Neural cell (in vitro differentiated cells): ENCODE results near the gene UBE3B. TPM values are rescaled to one million over a fixed set of nuclear protein-coding genes. Genes with fewer than 3 reads are reported as not detected.

Source experiments
- H2AFZ ChIP-seq: fragments of 200-600, 300-800 bp; sonication (generic), shearing (Covaris generic); 2 replicates; pipeline ENCODE4 v1.6.0; 2014; ENCODE audit warnings: low read depth, mild to moderate bottlenecking, antibody characterized with exemption, low read length, moderate library complexity
- H3F3A ChIP-seq: fragments of 200-600 bp; shearing (Covaris generic); 2 replicates; pipeline ENCODE4 v1.6.1; 2016; ENCODE audit warnings: mild to moderate bottlenecking, moderate library complexity, mixed read lengths, antibody characterized with exemption, low read length; ENCODE audit not compliant: insufficient read depth, poor library complexity, severe bottlenecking
- H3K27ac ChIP-seq: fragments of 200-600, 300-800 bp; sonication (generic), shearing (Covaris generic); 2 replicates; pipeline ENCODE4 v1.5.1; 2014; ENCODE audit warnings: mild to moderate bottlenecking, low read length, moderate library complexity
- H3K27me3 ChIP-seq: fragments of 300-800, 200-600 bp; sonication (generic), shearing (Covaris generic); 2 replicates; pipeline ENCODE4 v1.6.0; 2014; ENCODE audit warnings: mild to moderate bottlenecking, low read depth, low read length, moderate library complexity; ENCODE audit not compliant: insufficient read depth
- H3K36me3 ChIP-seq: fragments of 300-800, 200-600 bp; sonication (generic), shearing (Covaris generic); 2 replicates; pipeline ENCODE4 v1.5.1; 2014; ENCODE audit warnings: mild to moderate bottlenecking, antibody characterized with exemption, low read length, moderate library complexity; ENCODE audit not compliant: insufficient read depth
- H3K4me2 ChIP-seq: fragments of 300-800, 200-600 bp; sonication (generic), shearing (Covaris generic); 2 replicates; pipeline ENCODE4 v1.6.0; 2014; ENCODE audit warnings: mild to moderate bottlenecking, low read length
- H3K4me3 ChIP-seq: fragments of 300-800, 200-600 bp; sonication (generic), shearing (Covaris generic); 2 replicates; pipeline ENCODE4 v1.5.1; 2014; ENCODE audit warnings: mild to moderate bottlenecking, low read length, moderate library complexity
- H3K79me2 ChIP-seq: fragments of 200-600 bp; shearing (Covaris generic); replicated peaks from 2 replicates; pipeline ENCODE4 v1.6.0; 2014; ENCODE audit warnings: mild to moderate bottlenecking, low read length, moderate library complexity; ENCODE audit not compliant: insufficient read depth
- H3K9ac ChIP-seq: fragments of 300-800, 200-600 bp; sonication (generic), shearing (Covaris generic); 2 replicates; pipeline ENCODE4 v1.6.1; 2016; ENCODE audit warnings: mild to moderate bottlenecking, low read length, mixed read lengths
- H3K9me2 ChIP-seq: fragments of 200-600 bp; shearing (Covaris generic); 2 replicates; pipeline ENCODE4 v1.6.1; 2016; ENCODE audit warnings: mild to moderate bottlenecking, low read length, mixed read lengths; ENCODE audit not compliant: insufficient read depth
- H3K9me3 ChIP-seq: fragments of 200-600, 300-800 bp; sonication (generic), shearing (Covaris generic); 2 replicates; pipeline ENCODE4 v1.6.1; 2016; ENCODE audit warnings: mild to moderate bottlenecking, mixed run types, low read length, moderate library complexity, mixed read lengths
- H4K20me1 ChIP-seq: fragments of 200-600 bp; shearing (Covaris generic); 2 replicates; pipeline ENCODE4 v1.6.1; 2016; ENCODE audit warnings: mild to moderate bottlenecking, mixed run types; ENCODE audit not compliant: insufficient read depth
- CTCF ChIP-seq: fragments of 450-650 bp; IDR thresholded peaks from 2 replicates; pipeline ENCODE4 v1.5.1; 2014; ENCODE audit warnings: antibody characterized with exemption, mild to moderate bottlenecking, moderate library complexity; ENCODE audit not compliant: poor library complexity, severe bottlenecking
- EP300 ChIP-seq: fragments of 450-650 bp; conservative IDR thresholded peaks from 2 replicates; pipeline ENCODE4 v1.6.1; 2014; ENCODE audit warnings: antibody characterized with exemption, mild to moderate bottlenecking, moderate library complexity; ENCODE audit not compliant: poor library complexity, severe bottlenecking
- EZH2 ChIP-seq: fragments of 200-600, 300-800 bp; shearing (Covaris generic), sonication (generic); IDR thresholded peaks from 2 replicates; pipeline ENCODE4 v1.6.1; 2014; ENCODE audit warnings: antibody characterized with exemption, low read length, borderline replicate concordance, mild to moderate bottlenecking; ENCODE audit not compliant: insufficient read depth, poor library complexity, severe bottlenecking
- MXI1 ChIP-seq: fragments of 450-650 bp; conservative IDR thresholded peaks from 2 replicates; pipeline ENCODE4 v1.6.1; 2014; ENCODE audit warnings: antibody characterized with exemption, mild to moderate bottlenecking; ENCODE audit not compliant: poor library complexity, severe bottlenecking
- POLR2AphosphoS5 ChIP-seq: IDR thresholded peaks from 2 replicates; pipeline ENCODE4 v1.6.1; 2012
- RAD21 ChIP-seq: fragments of 450-650 bp; conservative IDR thresholded peaks from 2 replicates; pipeline ENCODE4 v1.6.1; 2014; ENCODE audit warnings: antibody characterized with exemption, mild to moderate bottlenecking, moderate library complexity
- SMC3 ChIP-seq: fragments of 450-650 bp; conservative IDR thresholded peaks from 2 replicates; pipeline ENCODE4 v1.6.1; 2014; ENCODE audit warnings: antibody characterized with exemption, mild to moderate bottlenecking, moderate library complexity; ENCODE audit not compliant: poor library complexity
- TAF1 ChIP-seq: IDR thresholded peaks from 2 replicates; pipeline ENCODE4 v1.6.1; 2012; ENCODE audit warnings: low read depth
- polyA plus RNA-seq: library from polyadenylated mRNA; depleted of rRNA; stranded (reverse); fragments of >200 nt; gene quantifications from 2 replicates; pipeline ENCODE4 v1.2.3, GENCODE V29; 2014
- TF ChIP-seq, protein P1 (sequence below): IDR thresholded peaks from 2 replicates; pipeline ENCODE4 v1.6.1; 2012; ENCODE audit warnings: borderline replicate concordance

The UBE3B gene
- polyA plus RNA-seq, 1 donor from 2014 or later, result 21.7 TPM

- TF ChIP-seq MXI1 (no peak), EZH2 (no peak), EP300 (no peak), SMC3 (no peak), CTCF (no peak), TAF1 (no peak), RAD21 (no peak), POLR2AphosphoS5 (no peak)
- TF ChIP-seq, protein P1, sequence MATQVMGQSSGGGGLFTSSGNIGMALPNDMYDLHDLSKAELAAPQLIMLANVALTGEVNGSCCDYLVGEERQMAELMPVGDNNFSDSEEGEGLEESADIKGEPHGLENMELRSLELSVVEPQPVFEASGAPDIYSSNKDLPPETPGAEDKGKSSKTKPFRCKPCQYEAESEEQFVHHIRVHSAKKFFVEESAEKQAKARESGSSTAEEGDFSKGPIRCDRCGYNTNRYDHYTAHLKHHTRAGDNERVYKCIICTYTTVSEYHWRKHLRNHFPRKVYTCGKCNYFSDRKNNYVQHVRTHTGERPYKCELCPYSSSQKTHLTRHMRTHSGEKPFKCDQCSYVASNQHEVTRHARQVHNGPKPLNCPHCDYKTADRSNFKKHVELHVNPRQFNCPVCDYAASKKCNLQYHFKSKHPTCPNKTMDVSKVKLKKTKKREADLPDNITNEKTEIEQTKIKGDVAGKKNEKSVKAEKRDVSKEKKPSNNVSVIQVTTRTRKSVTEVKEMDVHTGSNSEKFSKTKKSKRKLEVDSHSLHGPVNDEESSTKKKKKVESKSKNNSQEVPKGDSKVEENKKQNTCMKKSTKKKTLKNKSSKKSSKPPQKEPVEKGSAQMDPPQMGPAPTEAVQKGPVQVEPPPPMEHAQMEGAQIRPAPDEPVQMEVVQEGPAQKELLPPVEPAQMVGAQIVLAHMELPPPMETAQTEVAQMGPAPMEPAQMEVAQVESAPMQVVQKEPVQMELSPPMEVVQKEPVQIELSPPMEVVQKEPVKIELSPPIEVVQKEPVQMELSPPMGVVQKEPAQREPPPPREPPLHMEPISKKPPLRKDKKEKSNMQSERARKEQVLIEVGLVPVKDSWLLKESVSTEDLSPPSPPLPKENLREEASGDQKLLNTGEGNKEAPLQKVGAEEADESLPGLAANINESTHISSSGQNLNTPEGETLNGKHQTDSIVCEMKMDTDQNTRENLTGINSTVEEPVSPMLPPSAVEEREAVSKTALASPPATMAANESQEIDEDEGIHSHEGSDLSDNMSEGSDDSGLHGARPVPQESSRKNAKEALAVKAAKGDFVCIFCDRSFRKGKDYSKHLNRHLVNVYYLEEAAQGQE, result no peak
Measured at GRCh38 chr12:109487181-109488050, 10.0 kb downstream of the UBE3B start.

DNA sequence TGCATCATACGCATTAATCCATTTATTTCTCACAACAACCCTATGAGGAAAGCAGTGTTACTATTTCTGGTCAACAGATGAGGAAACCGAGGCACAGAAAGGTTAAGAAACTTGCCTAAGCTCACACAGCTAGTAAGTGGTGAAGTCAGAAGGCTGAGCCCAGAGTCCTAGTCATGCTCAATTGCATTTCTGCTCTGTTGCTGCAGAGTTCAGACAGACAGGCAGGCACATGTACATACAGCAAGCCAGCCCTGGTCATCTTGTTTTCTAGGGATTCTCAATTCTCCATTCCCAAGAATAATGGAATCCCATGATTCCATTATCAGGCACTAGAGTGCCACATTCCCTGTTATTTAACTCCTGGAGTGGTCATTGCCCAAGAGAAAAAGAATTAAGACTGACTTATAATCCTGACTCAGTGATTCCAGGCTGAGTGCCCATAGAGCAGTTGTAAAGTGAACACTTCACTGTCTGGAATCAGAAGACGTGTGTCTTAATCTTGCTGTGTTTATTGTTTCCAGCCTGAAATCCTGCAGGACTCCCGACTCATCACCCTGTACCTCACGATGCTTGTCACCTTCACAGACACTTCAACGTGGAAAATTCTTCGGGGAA, 10.7 kb downstream of the UBE3B start:
- Histone ChIP-seq H3K9me3 (no peaks in the 10 kb centered on the region), H3K4me2 (no peak overlapping the region), H4K20me1 (no peaks in the 10 kb centered on the region), H3K9me2 (no peaks in the 10 kb centered on the region), H2AFZ (no peak overlapping the region), H3K9ac (no peak overlapping the region), H3F3A (no peaks in the 10 kb centered on the region), H3K36me3 (peaks cover 8% of the 10 kb centered on the region), H3K27ac (no peak overlapping the region), H3K27me3 (no peaks in the 10 kb centered on the region), H3K4me3 (no peak overlapping the region), H3K79me2 (no peaks in the 10 kb centered on the region)
- TF ChIP-seq POLR2AphosphoS5 (no peak), MXI1 (no peak), TAF1 (no peak), EZH2 (no peak), SMC3 (no peak), CTCF (no peak), EP300 (no peak), RAD21 (no peak)
- TF ChIP-seq, protein P1, result no peak

More at GRCh38 chr12:109487181-109488050, 10.0 kb downstream of the UBE3B start:
- no peaks in the 10 kb centered on the region for H4K20me1 ChIP-seq
- no peak overlapping the region for H3K27ac ChIP-seq
- no peak overlapping the region for H3K9ac ChIP-seq
- no peaks in the 10 kb centered on the region for H3K9me3 ChIP-seq
- H2AFZ ChIP-seq, result no peak overlapping the region
- no peaks in the 10 kb centered on the region for H3K9me2 ChIP-seq
- H3K36me3 ChIP-seq, result peaks cover 8% of the 10 kb centered on the region
- H3K4me3 ChIP-seq, result no peak overlapping the region
- H3K79me2 ChIP-seq, result peaks cover 3% of the 10 kb centered on the region
- H3K27me3 ChIP-seq, result no peaks in the 10 kb centered on the region
- H3F3A ChIP-seq, result no peaks in the 10 kb centered on the region
- no peak overlapping the region for H3K4me2 ChIP-seq
